KMS-11 (cell line): ENCODE measurements around the gene GPX8.

ENCODE experiments used
- H2AFZ ChIP-seq: fragments of 200-600 bp; sonication (generic); 2 replicates; pipeline ENCODE4 v1.6.1; 2016; ENCODE audit warnings: antibody characterized with exemption, mixed run types, low read depth
- H3K27ac ChIP-seq: fragments of 200-600 bp; sonication (generic); 2 replicates; pipeline ENCODE4 v1.6.1; 2016; ENCODE audit warnings: mild to moderate bottlenecking, mixed run types
- H3K27me3 ChIP-seq: fragments of 200-600 bp; sonication (generic); 2 replicates; pipeline ENCODE4 v1.6.1; 2017; ENCODE audit warnings: mild to moderate bottlenecking, low read depth, mixed run types, moderate library complexity; ENCODE audit not compliant: insufficient read depth
- H3K36me3 ChIP-seq: fragments of 200-600 bp; sonication (generic); 2 replicates; pipeline ENCODE4 v1.6.1; 2017; ENCODE audit warnings: mild to moderate bottlenecking, mixed run types; ENCODE audit not compliant: insufficient read depth
- H3K4me1 ChIP-seq: fragments of 200-600 bp; sonication (generic); 2 replicates; pipeline ENCODE4 v1.6.1; 2016; ENCODE audit warnings: mild to moderate bottlenecking, low read depth, mixed run types; ENCODE audit not compliant: poor library complexity, severe bottlenecking
- H3K4me2 ChIP-seq: fragments of 200-600 bp; sonication (generic); 2 replicates; pipeline ENCODE4 v1.7.0; 2016; ENCODE audit warnings: mild to moderate bottlenecking, mixed run types
- H3K4me3 ChIP-seq: fragments of 200-600 bp; sonication (generic); IDR thresholded peaks from 2 replicates; pipeline ENCODE4 v1.6.1; 2017; ENCODE audit warnings: low read depth, low read length, mixed read lengths; ENCODE audit not compliant: insufficient read depth
- H3K79me2 ChIP-seq: fragments of 200-600 bp; sonication (generic); 2 replicates; pipeline ENCODE4 v1.6.1; 2016; ENCODE audit warnings: low read depth, mixed run types; ENCODE audit not compliant: insufficient read depth
- H3K9ac ChIP-seq: fragments of 200-600 bp; sonication (generic); 2 replicates; pipeline ENCODE4 v1.6.1; 2016; ENCODE audit warnings: mild to moderate bottlenecking, mixed run types
- H4K20me1 ChIP-seq: fragments of 200-600 bp; sonication (generic); 2 replicates; pipeline ENCODE4 v1.6.1; 2016; ENCODE audit warnings: mild to moderate bottlenecking, mixed run types; ENCODE audit not compliant: insufficient read depth
- CTCF ChIP-seq: fragments of 200-600 bp; sonication (generic); conservative IDR thresholded peaks from 2 replicates; pipeline ENCODE4 v1.6.1; 2017; ENCODE audit warnings: low read depth, mild to moderate bottlenecking, antibody characterized with exemption, low read length, moderate library complexity, mixed read lengths

The GPX8 gene

DNA sequence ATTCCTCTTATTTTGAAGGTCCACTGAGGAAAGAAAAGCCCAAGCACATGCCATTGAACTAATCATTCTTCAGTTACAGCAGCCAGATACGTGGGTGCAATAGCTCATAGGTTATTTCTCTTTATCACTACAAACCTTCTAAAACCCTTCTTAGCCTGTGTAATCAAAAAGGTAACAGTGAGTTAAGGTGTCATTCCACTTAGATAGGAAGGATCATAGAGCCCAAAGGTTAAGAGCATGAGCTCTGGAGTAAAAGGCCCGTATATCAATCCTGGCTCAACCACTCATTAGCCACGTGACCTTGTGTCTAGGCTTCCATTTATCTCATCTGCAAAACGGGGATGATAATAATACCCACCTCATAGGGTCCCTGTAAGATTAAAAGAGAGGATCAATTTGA, 2.7 kb downstream of the GPX8 start:
- Histone ChIP-seq H3K79me2 (no peaks in the 10 kb centered on the region), H3K4me3 (no peak overlapping the region), H4K20me1 (no peaks in the 10 kb centered on the region), H3K27me3 (no peaks in the 10 kb centered on the region), H3K36me3 (no peaks in the 10 kb centered on the region), H3K4me1 (no peaks in the 10 kb centered on the region), H2AFZ (no peak overlapping the region), H3K4me2 (no peak overlapping the region), H3K9ac (no peak overlapping the region), H3K27ac (no peak overlapping the region)
- TF ChIP-seq CTCF: no peak

- TF ChIP-seq CTCF: no peak
- Histone ChIP-seq H3K4me1 (peaks cover 29% of the 10 kb centered on the region), H2AFZ (no peak overlapping the region), H3K4me2 (no peak overlapping the region), H3K79me2 (no peaks in the 10 kb centered on the region), H3K9ac (no peak overlapping the region), H3K36me3 (no peaks in the 10 kb centered on the region), H4K20me1 (no peaks in the 10 kb centered on the region), H3K27ac (no peak overlapping the region), H3K27me3 (0 out of 2 replicates have a peak, but pooled peaks cover 4% of the 10 kb centered on the region), H3K4me3 (no peak overlapping the region)
Observed at GRCh38 chr5:55171471-55171870, 11.5 kb downstream of the GPX8 start.

GRCh38 chr5:55172051-55172899, 12.3 kb downstream of the GPX8 start:
- Histone ChIP-seq H3K4me2 (peak overlapping the region; percentile 93), H3K36me3 (no peaks in the 10 kb centered on the region), H3K27ac (no peak overlapping the region), H3K4me3 (peak overlapping the region; percentile 43), H2AFZ (peak overlapping the region; percentile 73), H4K20me1 (no peaks in the 10 kb centered on the region), H3K27me3 (0 out of 2 replicates have a peak, but pooled peaks cover 4% of the 10 kb centered on the region), H3K4me1 (peaks cover 34% of the 10 kb centered on the region), H3K9ac (peak overlapping the region; percentile 15; the same call in 1 of the 2 replicates), H3K79me2 (no peaks in the 10 kb centered on the region)
- TF ChIP-seq CTCF: peak; percentile 90

GRCh38 chr5:55172937-55173686, 13.1 kb downstream of the GPX8 start, which contains the start of gene CDC20B:
CDC20B (minus strand) TSS chr5:55173177; CDS start chr5:55173000, 177 bp downstream.
- Histone ChIP-seq H3K36me3 (no peaks in the 10 kb centered on the region), H3K4me2 (peak within 1 kb of the TSS; percentile 93), H3K27me3 (0 out of 2 replicates have a peak, but pooled peaks cover 4% of the 10 kb centered on the region), H3K27ac (peak within 1 kb of the TSS; percentile 50), H3K79me2 (no peaks in the 10 kb centered on the region), H3K4me3 (peak within 1 kb of the TSS; percentile 43), H2AFZ (peak within 1 kb of the TSS; percentile 73), H3K9ac (peak within 1 kb of the TSS; percentile 74), H4K20me1 (no peaks in the 10 kb centered on the region), H3K4me1 (peaks cover 34% of the 10 kb centered on the region)
- no peak for TF ChIP-seq CTCF
